Measurements from ENCODE around the gene ZNF365.
"Not testable (repeated sequence)": the region's sequence is repeated elsewhere in the genome, so short reads cannot be mapped to it uniquely, and the experiment has no call there.

ZNF365 gene

GRCh38 chr10:62377966-62378365 lies 3.8 kb downstream of the ZNF365 start:
- DNase-seq, result no peak

GRCh38 chr10:62378877-62379276 lies 4.7 kb downstream of the ZNF365 start:
- not testable (repeated sequence) for DNase-seq

DNA sequence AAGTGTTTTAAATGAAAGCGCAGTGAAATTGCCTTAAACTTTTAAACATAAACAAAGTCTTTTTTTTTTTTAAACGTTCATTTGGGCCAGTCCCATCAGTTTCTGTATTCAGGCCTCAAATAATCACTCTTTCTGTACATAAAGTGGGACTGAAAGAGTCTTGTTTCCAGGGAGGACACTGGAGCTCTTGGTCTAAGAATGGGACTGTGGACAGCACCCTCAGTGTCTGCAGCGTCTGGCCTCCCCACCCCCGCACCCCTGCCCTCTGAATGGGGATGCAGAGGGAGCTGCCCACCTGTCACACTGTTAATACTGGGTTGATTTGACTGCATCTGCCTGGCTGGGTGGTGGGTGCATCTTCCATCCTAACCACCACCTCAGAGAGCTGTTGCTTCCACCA lies 5.2 kb downstream of the ZNF365 start:
- no peak for DNase-seq

- DNase-seq, result no peak
These were observed 5.8 kb downstream of the ZNF365 start for GRCh38 chr10:62380016-62380415.

- DNase-seq, result no peak
These were observed 7.4 kb downstream of the ZNF365 start for GRCh38 chr10:62381385-62382102.

DNA sequence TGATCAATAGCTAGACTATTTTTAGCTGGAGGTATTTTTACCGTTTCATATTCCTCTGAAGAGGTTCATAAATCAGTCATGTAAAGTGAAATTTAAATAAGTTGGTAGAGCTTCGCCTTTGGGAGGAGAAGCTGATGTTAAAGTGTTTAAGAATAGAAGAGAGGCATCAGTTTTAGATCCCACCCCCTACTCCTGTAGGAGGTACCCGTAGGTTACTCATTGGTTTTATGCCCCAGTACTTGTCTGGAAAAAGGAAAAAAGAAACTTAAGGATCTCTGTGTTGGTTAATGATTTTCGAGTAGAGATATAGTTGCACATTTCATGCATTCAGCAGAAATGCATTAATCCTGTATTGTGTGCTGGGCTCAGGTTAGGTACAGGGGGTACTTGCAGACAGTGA lies 8.7 kb downstream of the ZNF365 start:
- no peak for DNase-seq

- DNase-seq, result peak; percentile 70
These were observed 9.9 kb downstream of the ZNF365 start for GRCh38 chr10:62384057-62384446.

- DNase-seq, result no peak
These were observed 10.4 kb downstream of the ZNF365 start for GRCh38 chr10:62384447-62385081.

- DNase-seq, result no peak
These were observed 12.5 kb downstream of the ZNF365 start for GRCh38 chr10:62386356-62387320.

DNA sequence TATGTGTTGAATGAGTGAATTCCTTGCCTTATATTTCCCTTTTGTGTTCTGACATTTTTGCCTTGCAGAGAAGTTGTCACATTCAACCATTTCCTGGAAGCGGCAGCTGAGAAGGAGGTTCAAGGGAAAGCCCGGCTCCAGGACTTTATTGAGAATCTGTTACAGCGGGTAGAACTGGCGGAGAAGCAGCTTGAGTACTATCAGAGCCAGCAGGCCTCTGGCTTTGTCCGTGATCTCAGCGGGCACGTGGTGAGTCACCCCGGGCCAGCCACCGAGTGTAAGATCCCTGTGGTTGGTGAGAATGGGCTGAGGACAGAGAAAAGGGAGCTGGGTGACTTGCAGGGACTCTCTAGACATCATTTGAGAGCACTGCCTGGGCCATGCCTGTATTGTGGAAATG lies 14.2 kb downstream of the ZNF365 start:
- DNase-seq, result no peak

GRCh38 chr10:62390497-62391176 lies 16.5 kb downstream of the ZNF365 start:
- no peak for DNase-seq

- DNase-seq, result no peak
These were observed 19.1 kb downstream of the ZNF365 start for GRCh38 chr10:62393237-62393636.

DNA sequence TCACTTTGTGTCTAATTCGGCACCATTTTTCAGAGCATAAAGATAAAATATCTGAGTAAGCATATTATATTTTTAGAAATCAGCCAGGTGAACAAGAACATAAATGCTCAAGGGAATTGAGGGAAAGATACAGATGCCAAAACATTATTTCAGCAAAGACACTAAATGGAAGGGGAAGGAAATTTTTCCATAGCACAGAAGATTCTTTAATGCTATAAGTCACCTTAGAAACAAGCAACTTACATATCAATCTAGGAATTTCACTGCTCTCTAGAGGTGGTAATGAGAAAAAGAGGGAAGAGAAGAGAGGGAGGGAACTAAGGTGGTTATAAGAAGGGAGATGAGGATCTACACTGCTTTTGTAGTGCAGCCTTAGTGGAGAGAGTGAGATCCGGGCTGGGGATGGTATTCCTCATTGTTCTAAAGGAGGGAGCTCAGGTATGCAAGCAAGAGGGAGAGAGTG lies 20.4 kb downstream of the ZNF365 start:
- no peak for DNase-seq

DNA sequence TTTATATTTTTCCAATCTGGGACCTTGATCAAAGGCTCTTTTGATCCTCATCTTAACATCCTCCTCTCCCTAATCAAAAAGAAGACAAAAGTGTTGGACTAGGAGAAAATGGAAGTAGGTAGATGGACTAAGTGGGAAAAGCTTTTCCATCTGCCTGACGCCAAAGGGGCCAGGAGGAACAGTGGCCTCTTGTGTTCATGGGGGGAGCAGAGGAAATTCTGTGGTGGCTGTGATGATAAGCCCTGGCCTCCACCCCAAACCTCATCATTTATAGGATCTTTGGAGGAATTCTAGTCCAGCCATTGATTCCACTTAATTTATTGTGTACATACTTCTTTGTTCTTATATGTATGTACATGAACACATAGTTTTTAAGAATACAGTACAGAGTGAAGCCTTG lies 21.7 kb downstream of the ZNF365 start:
- DNase-seq, result no peak

DNA sequence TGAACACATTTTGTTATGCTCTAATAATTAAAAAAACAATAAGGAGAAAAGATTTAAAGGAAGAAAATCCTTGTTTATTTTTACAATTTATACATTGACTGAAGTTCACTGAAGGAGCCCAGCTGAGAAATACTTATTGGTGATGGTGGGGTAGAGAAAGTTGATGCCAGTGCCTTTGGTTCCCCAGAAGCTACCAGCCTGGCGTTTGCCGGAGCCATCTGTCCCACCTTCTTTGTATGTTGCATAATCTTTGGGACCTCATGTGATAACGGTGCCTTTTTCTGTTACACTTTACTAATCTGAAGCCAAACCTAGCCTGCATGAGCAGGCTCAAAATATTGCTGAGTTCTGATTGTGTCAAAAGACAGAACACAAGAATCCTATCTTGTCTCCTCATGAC lies 22.7 kb downstream of the ZNF365 start:
- DNase-seq, result no peak

- DNase-seq, result no peak
These were observed 25.0 kb downstream of the ZNF365 start for GRCh38 chr10:62399211-62399610.

DNA sequence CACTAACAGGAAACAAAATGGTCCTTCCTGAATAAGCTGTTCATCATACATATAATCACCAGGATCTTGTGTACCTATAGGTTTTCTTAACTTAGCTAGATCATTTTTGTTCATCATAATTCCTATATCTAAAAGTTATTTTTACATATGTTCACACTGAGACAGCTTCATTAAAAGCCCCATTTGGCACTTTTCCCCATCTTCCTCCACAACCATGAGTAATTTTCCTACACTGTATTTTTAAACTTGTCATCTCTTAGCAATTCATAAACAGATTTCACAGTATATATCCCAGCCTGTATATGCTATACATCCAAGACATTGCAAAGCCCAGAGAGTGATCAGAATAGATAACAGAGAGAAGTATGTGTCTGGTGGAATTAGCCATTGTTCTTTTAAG lies 28.3 kb downstream of the ZNF365 start:
- no peak for DNase-seq

DNA sequence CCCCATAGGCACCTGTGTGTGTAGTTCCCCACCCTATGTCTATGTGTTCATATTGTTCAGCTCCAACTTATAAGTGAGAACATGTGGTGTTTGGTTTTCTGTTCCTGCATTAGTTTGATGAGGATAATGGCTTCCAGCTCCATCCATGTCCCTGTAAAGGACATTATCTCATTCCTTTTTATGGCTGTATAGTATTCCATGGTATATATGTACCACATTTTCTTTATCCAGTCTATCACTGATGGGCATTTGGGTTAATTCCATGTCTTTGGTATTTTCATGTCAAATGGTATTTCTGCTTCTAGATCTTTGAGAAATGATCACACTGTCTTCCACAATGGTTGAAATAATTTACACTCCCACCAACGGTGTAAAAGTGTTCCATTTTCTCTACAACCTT lies 36.4 kb downstream of the ZNF365 start:
- DNase-seq, result not testable (repeated sequence)

- not testable (repeated sequence) for DNase-seq
These were observed 36.8 kb downstream of the ZNF365 start for GRCh38 chr10:62410934-62411333.

GRCh38 chr10:62413048-62413447 lies 38.9 kb downstream of the ZNF365 start:
- DNase-seq, result no peak

DNA sequence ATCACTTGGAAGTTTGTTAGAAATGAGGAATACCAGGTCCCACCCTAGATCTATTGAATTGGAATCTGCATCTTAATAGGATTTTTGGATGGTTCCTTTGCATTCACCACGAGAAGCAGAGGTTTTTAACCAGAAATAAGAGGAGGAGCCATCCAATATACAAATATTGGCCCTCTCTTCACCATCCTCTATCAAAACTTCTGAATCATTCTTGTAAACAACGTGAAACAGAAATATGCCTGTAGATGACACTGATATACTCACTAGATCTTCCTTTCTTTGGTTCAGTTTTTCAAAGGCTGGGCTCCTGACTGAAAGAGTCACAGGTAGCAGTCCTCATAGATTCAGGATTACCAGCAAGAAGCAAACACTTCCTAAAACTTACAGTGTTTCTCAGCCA lies 39.5 kb downstream of the ZNF365 start:
- DNase-seq, result no peak

- DNase-seq, result no peak
These were observed 40.2 kb downstream of the ZNF365 start for GRCh38 chr10:62414359-62414758.

DNA sequence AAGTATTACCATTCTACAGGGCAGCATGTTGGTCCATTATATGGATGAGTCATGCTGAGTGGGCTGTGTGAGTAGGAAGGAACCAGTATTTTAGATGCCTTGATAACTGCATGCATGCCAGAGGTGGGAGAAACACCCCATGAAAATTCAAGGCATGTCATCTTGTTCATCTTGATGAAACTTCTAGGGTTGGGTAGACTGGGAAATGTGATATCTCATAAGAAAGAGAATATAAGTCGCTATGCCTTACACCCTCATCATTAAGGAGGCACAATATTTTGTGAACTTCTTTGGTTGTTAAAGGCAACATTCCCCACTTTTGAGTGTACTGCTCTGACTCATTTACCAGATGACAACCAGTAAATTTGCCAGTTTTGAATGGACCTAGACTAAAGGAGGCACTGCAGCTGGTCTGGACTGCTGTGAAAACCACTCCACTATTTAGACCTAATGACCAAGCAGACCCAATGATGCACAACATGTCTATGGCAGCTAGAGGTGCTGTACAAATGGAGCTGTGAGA lies 48.0 kb downstream of the ZNF365 start:
- DNase-seq, result peak; percentile 5

All from activated naive CD4-positive, alpha-beta T cell treated with Interleukin-2 at 50 U/mL for 16 hours (primary cell).